Prostate gland (tissue), 2 donors: ENCODE measurements around the gene DISP2. TPM values are rescaled to one million over a fixed set of nuclear protein-coding genes. Genes with fewer than 3 reads are reported as not detected.

Experiments
- DNase-seq: peaks from one replicate; pipeline ENCODE4 v3.0.0-alpha.2; 2019; ENCODE audit warnings: low spot score
- H3K27ac ChIP-seq, 2 donors: fragments of 200-600 bp; sonication (generic); 2 replicates each; pipeline ENCODE4 v1.5.1; 2017 to 2019
- H3K27me3 ChIP-seq: fragments of 200-600 bp; sonication (generic); replicated peaks from 2 replicates; pipeline ENCODE4 v1.5.1; 2019; ENCODE audit not compliant: insufficient read depth
- H3K36me3 ChIP-seq, 2 donors: fragments of 200-600 bp; sonication (generic); 1 replicate in 1 of 2; 2 replicates in 1 of 2; pipeline versions ENCODE4 v1.5.1 to v1.8.1; 2017 to 2019
- H3K4me1 ChIP-seq: fragments of 200-600 bp; sonication (generic); replicated peaks from 2 replicates; pipeline ENCODE4 v1.5.1; 2019
- H3K4me3 ChIP-seq, 2 donors: fragments of 200-600 bp; sonication (generic); 2 replicates each; pipeline ENCODE4 v1.5.1; 2017 to 2019
- H3K9me3 ChIP-seq: fragments of 200-600 bp; sonication (generic); 2 replicates; pipeline ENCODE4 v1.5.1; 2017
- POLR2A ChIP-seq: fragments of 450-650 bp; IDR thresholded peaks from one replicate; pipeline ENCODE4 v1.6.1; 2016; ENCODE audit warnings: antibody characterized with exemption, mild to moderate bottlenecking
- POLR2AphosphoS5 ChIP-seq: sonication (generic); formaldehyde crosslinking; IDR thresholded peaks from one replicate; pipeline ENCODE4 v1.6.1; 2017; ENCODE audit warnings: antibody characterized with exemption
- WGBS: methylation state at CpG from one replicate; pipeline ENCODE4 v1.1.5; 2018; 5-methylcytosine and 5-hydroxymethylcytosine counted together
- intact Hi-C: fragments of 100-400 bp; cut with DNase I; formaldehyde crosslinking; loops from one replicate; pipeline ENCODE4 v1.14.2; 2022
- total RNA-seq, 2 donors: library from RNA; depleted of rRNA; stranded (reverse); fragments of >200 nt; gene quantifications; one replicate each; pipeline ENCODE4 v1.1.0, GENCODE V29; 2016
- TF ChIP-seq, protein P1 (sequence below), 4 experiments: fragments of 200-600 bp in 2 of 4; fragments of 450-650 bp in 2 of 4; sonication (generic) in 2 of 4; IDR thresholded peaks; 1 replicate in 3 of 4; 2 replicates in 1 of 4; pipeline ENCODE4 v1.5.1; 2016 to 2019; ENCODE audit warnings: antibody characterized with exemption in 4 of 4, mild to moderate bottlenecking in 2 of 4, moderate library complexity in 2 of 4

Gene DISP2
- total RNA-seq, 2 donors from 2014 or later = 0.27 to 1.6 TPM

DNA sequence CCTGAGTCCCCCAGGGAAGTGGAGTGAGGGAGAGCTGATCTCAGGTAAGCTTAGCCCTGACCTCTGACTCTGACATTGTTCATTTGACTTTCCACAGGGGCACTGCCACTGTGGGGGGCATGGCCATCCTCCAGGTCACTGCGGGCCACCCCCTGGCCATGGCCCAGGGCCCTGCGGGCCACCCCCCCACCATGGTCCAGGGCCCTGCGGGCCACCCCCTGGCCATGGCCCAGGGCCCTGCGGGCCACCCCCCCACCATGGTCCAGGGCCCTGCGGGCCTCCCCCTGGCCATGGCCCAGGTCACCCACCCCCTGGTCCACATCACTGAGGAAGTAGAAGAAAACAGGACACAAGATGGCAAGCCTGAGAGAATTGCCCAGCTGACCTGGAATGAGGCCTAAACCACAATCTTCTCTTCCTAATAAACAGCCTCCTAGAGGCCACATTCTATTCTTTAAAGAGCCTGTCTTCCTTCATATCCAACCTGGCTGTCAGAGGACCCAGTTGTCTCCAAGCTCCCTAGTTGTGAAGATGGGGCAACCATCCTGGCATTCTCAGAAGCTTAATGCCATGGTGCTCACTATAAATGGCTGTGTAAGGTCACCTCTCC lies 1.9 kb upstream of the DISP2 start:
- intact Hi-C loops = loop anchor here (5.0 kb wide), 1 partner anchor 34 kb away; the partner anchor contains the start of gene INAFM2
- Histone ChIP-seq H3K27me3 (no peaks in the 10 kb centered on the region), H3K4me3 (no peak overlapping the region), H3K36me3 (no peaks in the 10 kb centered on the region), H3K27ac (no peak overlapping the region), H3K4me1 (peaks cover 4% of the 10 kb centered on the region), H3K9me3 (no peaks in the 10 kb centered on the region)
- DNase-seq = no peak
- 97% methylated on average over 4 of the region's 5 CpGs for WGBS
- TF ChIP-seq, protein P1, sequence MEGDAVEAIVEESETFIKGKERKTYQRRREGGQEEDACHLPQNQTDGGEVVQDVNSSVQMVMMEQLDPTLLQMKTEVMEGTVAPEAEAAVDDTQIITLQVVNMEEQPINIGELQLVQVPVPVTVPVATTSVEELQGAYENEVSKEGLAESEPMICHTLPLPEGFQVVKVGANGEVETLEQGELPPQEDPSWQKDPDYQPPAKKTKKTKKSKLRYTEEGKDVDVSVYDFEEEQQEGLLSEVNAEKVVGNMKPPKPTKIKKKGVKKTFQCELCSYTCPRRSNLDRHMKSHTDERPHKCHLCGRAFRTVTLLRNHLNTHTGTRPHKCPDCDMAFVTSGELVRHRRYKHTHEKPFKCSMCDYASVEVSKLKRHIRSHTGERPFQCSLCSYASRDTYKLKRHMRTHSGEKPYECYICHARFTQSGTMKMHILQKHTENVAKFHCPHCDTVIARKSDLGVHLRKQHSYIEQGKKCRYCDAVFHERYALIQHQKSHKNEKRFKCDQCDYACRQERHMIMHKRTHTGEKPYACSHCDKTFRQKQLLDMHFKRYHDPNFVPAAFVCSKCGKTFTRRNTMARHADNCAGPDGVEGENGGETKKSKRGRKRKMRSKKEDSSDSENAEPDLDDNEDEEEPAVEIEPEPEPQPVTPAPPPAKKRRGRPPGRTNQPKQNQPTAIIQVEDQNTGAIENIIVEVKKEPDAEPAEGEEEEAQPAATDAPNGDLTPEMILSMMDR (IDR thresholded peaks at IDR 0.05) = no peak
- TF ChIP-seq POLR2AphosphoS5 = no peak
- no peak for TF ChIP-seq POLR2A

DNA sequence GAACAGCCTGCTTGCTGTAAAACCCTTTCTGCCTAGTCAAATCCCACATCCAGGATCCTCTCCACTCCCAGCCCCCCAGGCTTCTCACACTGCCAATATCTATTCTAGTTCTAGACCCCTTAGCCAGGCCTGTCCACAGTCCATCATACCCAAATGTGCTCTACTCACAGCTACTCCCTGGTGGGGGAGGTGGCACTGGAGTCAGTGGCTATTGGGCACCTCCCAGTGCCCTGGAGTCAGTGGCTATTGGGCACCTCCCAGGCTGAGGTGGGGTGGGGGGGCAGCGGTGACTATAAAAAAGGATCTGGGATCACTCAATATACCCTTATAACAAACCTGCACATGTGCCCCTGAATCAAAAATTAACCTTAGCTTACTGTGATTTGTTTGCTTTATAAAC lies 773 bp upstream of the DISP2 start:
- H3K27ac ChIP-seq = no peak overlapping the region
- H3K4me1 ChIP-seq = peaks cover 4% of the 10 kb centered on the region
- DNase-seq = no peak
- 67% methylated on average over 1 of the region's 1 CpG for WGBS
- H3K4me3 ChIP-seq = no peak overlapping the region
- intact Hi-C loops = loop anchor here (5.0 kb wide), 1 partner anchor 35 kb away; the partner anchor contains the start of gene INAFM2
- TF ChIP-seq, protein P1 (IDR thresholded peaks at IDR 0.05) = no peak
- no peak for TF ChIP-seq POLR2AphosphoS5
- TF ChIP-seq POLR2A = no peak
- H3K27me3 ChIP-seq = no peaks in the 10 kb centered on the region
- no peaks in the 10 kb centered on the region for H3K36me3 ChIP-seq
- H3K9me3 ChIP-seq = no peaks in the 10 kb centered on the region

DNA sequence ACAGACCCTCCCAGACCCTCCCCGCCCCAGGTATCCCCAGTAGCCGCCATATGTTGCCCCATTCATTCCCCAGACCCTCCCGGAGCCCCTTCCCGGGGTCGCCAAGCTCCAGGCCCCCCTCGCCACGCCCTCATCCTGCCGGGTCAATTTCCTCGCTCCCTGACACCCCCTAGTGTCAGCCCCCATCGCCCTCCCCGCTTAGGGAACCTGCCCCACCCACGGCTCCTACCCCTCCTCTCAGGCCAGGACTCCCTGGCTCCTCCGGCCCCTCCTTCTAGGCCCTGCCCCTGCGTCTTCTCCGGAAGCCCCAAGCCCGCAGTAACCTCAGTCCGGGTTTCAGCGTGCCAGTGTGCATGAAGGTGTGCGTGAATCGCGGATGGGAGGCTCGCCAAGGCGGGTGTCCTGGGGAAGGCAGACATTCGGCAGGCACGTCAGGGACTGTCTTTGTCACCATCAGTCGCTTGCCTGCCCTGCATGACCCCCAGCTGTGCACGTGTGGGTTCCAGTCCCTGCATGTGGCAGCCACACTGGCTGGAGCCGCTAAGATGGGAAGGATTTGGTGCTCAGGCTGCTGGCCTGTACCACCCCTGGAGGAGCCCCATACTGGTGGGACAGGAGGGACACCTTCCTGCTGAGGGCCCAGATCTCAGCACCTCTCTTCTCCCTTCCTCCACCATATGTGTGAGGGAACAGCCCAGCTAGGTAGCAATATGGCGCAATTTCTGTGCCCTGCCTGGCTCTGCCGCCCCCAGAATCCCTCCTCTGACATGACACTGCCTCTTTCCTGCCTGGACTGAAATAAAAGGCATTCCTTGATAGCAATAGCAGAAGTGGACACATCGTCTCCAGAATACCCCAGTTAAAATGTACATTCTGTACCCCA lies 693 bp downstream of the DISP2 start:
- Histone ChIP-seq H3K9me3 (no peaks in the 10 kb centered on the region), H3K27ac (no peak overlapping the region), H3K36me3 (no peaks in the 10 kb centered on the region), H3K27me3 (no peaks in the 10 kb centered on the region), H3K4me1 (peaks cover 4% of the 10 kb centered on the region), H3K4me3 (peak overlapping the region; percentile 28 to 40)
- no peak for DNase-seq
- intact Hi-C loops = loop anchor here (5.0 kb wide), 1 partner anchor 36 kb away; the partner anchor contains the start of gene INAFM2
- no peak for TF ChIP-seq POLR2A
- TF ChIP-seq, protein P1 (IDR thresholded peaks at IDR 0.05) = no peak
- no peak for TF ChIP-seq POLR2AphosphoS5
- WGBS = 8% methylated on average over 31 of the region's 31 CpGs

DNA sequence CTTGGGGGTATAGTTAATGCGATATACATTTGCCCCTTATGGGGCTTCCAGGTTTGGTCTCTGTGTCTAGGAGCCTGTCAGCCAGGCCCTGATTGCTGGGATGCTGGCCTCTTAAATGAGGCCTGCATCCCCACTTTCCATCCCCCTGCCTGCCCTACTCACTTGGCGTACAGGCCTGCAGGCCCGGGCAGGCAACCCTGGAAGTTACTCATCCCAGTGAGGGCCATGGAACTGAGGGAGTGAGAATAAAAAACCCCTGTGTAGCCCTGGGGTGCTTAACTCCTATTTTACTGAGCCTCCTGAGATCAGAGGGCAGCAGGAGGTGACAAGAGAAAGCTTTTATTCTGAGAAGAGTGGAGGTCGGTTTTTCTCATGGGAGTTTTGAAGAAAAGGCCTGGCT lies 2.0 kb downstream of the DISP2 start:
- TF ChIP-seq POLR2AphosphoS5 (no peak), POLR2A (no peak)
- TF ChIP-seq, protein P1 (IDR thresholded peaks at IDR 0.05) = no peak
- peaks cover 4% of the 10 kb centered on the region for H3K4me1 ChIP-seq
- H3K36me3 ChIP-seq = no peaks in the 10 kb centered on the region
- no peak overlapping the region for H3K27ac ChIP-seq
- no peak overlapping the region for H3K4me3 ChIP-seq
- intact Hi-C loops = loop anchor here (10.0 kb wide), 1 partner anchor 75 kb away; the partner anchor contains the start of gene ANKRD63
- H3K27me3 ChIP-seq = no peaks in the 10 kb centered on the region
- no peak for DNase-seq
- no peaks in the 10 kb centered on the region for H3K9me3 ChIP-seq
- 86% methylated on average over 4 of the region's 4 CpGs for WGBS
